ENCODE measurements around the gene SAMD10. TPM values are rescaled to one million over a fixed set of nuclear protein-coding genes. Genes with fewer than 3 reads are reported as not detected.

SAMD10 gene
- 1 to 10 TPM; 3.4 to 8.4 (median 4.0) TPM for total RNA-seq
- 1 to 10 TPM; 3.9 to 8.8 TPM for polyA plus RNA-seq
- long read RNA-seq, donor 1, partial matches to known transcripts: 3 of 7 reads
- long read RNA-seq, donor 1, other reads (novel, unspliced or antisense): 2 of 7 reads
- long read RNA-seq, donor 2, partial matches to known transcripts: 2 of 4 reads
- long read RNA-seq, donor 2, other reads (novel, unspliced or antisense): 1 of 4 reads
- long read RNA-seq, donor 3, partial matches to known transcripts: 0 of 4 reads
- long read RNA-seq, donor 3, other reads (novel, unspliced or antisense): 1 of 4 reads

DNA sequence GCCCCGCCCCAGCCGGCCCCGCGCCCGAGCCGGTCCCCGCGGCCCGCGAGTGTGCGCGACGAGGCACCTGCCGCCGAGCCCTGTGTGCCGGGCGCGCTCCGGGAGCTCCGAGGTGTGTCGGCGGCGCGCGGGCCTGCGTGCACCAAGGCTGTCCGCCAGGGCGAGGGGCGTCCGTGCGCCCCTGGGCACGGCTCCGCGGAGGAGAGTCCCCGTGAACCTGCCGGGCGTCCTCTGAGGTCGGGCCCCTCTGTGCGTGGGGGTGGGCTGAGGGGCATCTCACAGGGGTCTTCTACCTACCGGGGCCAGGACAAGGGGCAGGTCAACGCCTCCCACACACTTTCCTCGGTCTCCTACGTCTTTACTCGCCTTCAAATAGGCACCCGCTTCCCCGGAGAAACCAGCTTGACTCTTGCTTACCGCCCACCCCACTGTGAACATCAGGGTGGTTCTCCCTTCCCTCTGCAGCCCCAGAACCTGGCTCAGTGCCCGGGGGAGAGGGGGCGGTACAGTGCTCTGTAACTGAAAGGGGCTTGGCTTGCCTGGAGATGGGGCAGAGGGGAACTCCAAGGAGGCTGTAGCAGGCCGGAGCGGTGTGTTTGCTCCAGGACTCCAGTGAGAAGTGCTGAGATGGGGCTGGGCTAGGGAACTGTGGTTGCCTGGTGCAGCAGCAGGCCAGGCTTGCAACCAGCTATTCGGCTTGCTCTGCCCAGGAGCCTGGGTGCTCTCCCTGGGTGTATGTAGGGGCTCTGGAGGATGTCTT is at the start of gene SAMD10:
Gene SAMD10 (minus strand): TSS at position 86 of the 760 bp plus-strand sequence. CDS start 175 bp downstream, outside the sequence.
- intact Hi-C loops (cut with DNase I): loop anchor here in 9 of 10 donors (2.0 to 10.0 kb wide), 10 partner anchors 55 to 205 kb away; partner anchors contain the start of genes C20orf204 (in 4 of the 9) and TCEA2 (in 2 of the 9)

DNA sequence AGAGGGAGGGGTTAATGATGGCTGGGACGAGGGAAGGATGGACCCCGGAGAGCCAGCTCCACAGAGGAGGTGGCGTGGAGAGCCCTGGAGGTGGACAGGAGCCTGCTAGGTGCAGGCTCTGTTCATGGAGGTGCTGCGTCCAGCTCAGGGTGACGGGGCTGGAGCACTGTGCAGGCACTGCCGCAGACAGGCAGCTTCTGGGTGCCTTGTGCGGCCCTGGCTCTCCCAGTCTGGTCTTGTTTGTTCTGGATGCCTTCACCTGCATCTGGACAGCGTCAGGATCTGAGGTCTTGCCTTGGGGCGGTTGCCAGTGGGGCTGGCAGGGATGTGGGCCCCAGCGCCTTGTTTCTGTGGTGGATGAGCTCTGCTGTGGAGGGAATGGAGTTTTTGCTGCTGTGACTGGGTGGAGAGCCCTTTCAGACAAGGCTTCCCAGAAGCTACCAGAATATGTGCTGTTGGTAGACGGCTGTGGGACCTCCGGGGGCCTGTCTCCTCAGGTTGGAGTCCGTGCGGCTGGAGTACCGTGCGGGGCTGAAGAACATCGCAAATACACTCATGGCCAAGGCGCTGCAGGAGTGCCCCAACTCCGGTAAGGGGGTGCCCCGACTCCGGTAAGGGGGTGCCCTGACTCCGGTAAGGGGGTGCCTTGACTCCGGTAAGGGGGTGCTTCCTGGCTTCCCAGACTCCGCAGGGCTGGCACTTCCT is 48.7 kb upstream of the SAMD10 start:
- no peak for ATAC-seq
- Histone ChIP-seq H3K4me3 (no peak overlapping the region), H3K4me1 (no peaks in the 10 kb centered on the region), H3K9me3 (no peaks in the 10 kb centered on the region), H3K27me3 (no peaks in the 10 kb centered on the region), H3K36me3 (peaks cover 5 to 100% (median 80%) of the 10 kb centered on the region in 9 donors), H3K27ac (no peak overlapping the region)
- 84 to 89% methylated on average over 24 of the region's 24 CpGs for WGBS, 2 donors
- TF ChIP-seq, protein P1, sequence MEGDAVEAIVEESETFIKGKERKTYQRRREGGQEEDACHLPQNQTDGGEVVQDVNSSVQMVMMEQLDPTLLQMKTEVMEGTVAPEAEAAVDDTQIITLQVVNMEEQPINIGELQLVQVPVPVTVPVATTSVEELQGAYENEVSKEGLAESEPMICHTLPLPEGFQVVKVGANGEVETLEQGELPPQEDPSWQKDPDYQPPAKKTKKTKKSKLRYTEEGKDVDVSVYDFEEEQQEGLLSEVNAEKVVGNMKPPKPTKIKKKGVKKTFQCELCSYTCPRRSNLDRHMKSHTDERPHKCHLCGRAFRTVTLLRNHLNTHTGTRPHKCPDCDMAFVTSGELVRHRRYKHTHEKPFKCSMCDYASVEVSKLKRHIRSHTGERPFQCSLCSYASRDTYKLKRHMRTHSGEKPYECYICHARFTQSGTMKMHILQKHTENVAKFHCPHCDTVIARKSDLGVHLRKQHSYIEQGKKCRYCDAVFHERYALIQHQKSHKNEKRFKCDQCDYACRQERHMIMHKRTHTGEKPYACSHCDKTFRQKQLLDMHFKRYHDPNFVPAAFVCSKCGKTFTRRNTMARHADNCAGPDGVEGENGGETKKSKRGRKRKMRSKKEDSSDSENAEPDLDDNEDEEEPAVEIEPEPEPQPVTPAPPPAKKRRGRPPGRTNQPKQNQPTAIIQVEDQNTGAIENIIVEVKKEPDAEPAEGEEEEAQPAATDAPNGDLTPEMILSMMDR (IDR thresholded peaks at IDR 0.05): no peak
- DNase-seq: no peak
- intact Hi-C loops (cut with DNase I): no loop called here

More for the DNA sequence above, at the start of gene SAMD10:
- Histone ChIP-seq H3K27me3 (no peaks in the 10 kb centered on the region), H3K4me3 (peak within 1 kb of the TSS; percentile 35 to 100 (median 91)), H3K4me1 (peaks cover 21 to 52% (median 43%) of the 10 kb centered on the region in 9 donors), H3K9me3 (no peaks in the 10 kb centered on the region), H3K27ac (peak within 1 kb of the TSS; percentile 60 to 92 (median 86)), H3K36me3 (peaks cover 0 to 29% (median 11%) of the 10 kb centered on the region in 9 donors)
- TF ChIP-seq, protein P1 (IDR thresholded peaks at IDR 0.05): peak in 1 of 9 donors; percentile 11
- WGBS, 2 donors: 1 to 2% methylated on average over 44 to 52 of the region's 52 CpGs
- peak; percentile 3 to 28 (median 13) for ATAC-seq
- DNase-seq: peak; percentile 45 to 62

DNA sequence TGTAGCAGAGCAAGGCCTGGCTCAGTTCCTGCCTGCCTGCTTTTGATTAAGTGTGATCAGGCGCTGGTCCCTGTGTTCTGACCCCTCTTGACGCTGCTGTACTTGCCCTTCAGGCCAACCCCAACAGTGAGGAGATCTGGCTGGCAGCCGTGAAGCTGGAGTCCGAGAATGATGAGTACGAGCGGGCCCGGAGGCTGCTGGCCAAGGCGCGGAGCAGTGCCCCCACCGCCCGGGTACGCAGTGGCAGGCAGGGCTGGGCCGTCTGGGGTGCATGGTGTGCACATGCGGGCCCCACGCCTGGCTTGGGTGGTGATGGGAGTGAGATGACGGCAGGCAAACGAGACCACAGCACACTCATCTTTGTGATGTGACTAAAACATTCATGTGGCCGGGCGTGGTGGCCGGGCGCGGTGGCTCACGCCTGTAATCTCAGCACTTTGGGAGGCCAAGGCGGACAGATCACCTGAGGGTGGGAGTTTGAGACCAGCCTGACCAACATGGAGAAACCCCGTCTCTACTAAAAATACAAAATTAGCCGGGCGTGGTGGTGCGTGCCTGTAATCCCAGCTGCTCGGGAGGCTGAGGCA is 46.5 kb upstream of the SAMD10 start:
- no peaks in the 10 kb centered on the region for H3K9me3 ChIP-seq
- intact Hi-C loops (cut with DNase I): no loop called here
- H3K36me3 ChIP-seq: peaks cover 5 to 98% (median 80%) of the 10 kb centered on the region in 9 donors
- H3K27me3 ChIP-seq: no peaks in the 10 kb centered on the region
- no peak for ATAC-seq
- no peaks in the 10 kb centered on the region for H3K4me1 ChIP-seq
- no peak overlapping the region for H3K4me3 ChIP-seq
- no peak overlapping the region for H3K27ac ChIP-seq
- no peak for DNase-seq
- 95 to 96% methylated on average over 29 of the region's 29 CpGs for WGBS, 2 donors
- TF ChIP-seq, protein P1 (IDR thresholded peaks at IDR 0.05): no peak

All from heart right ventricle (tissue), 16 donors.